Measurements from ENCODE around the gene ATF7.

ATF7 gene

GRCh38 chr12:53516758-53517455, 109.3 kb downstream of the ATF7 start:
- DNase-seq, result no peak

GRCh38 chr12:53515291-53515680, 110.9 kb downstream of the ATF7 start:
- no peak for DNase-seq

- DNase-seq, result no peak
Measured at GRCh38 chr12:53514628-53515290, 111.4 kb downstream of the ATF7 start.

- DNase-seq, result no peak
Measured at GRCh38 chr12:53513712-53514410, 112.3 kb downstream of the ATF7 start.

- DNase-seq, result no peak
Measured at GRCh38 chr12:53510181-53510812, 115.9 kb downstream of the ATF7 start.

GRCh38 chr12:53508534-53509170, 117.5 kb downstream of the ATF7 start:
- peak; percentile 83 for DNase-seq

- DNase-seq, result no peak
Measured at GRCh38 chr12:53507603-53507885, 118.6 kb downstream of the ATF7 start.

- DNase-seq, result no peak
Measured at GRCh38 chr12:53506881-53507602, 119.1 kb downstream of the ATF7 start, which contains the start of gene NPFF. TSS of gene NPFF (minus strand) at chr12:53507484. CDS start at chr12:53507474, 10 bp downstream.

GRCh38 chr12:53506450-53506785, 119.8 kb downstream of the ATF7 start:
- DNase-seq, result no peak

- DNase-seq, result no peak
Measured at GRCh38 chr12:53505555-53506449, 120.4 kb downstream of the ATF7 start.

GRCh38 chr12:53505086-53505485, 121.1 kb downstream of the ATF7 start:
- no peak for DNase-seq

GRCh38 chr12:53504004-53504920, 121.9 kb downstream of the ATF7 start:
- DNase-seq, result no peak

GRCh38 chr12:53502983-53503728, 123.0 kb downstream of the ATF7 start:
- no peak for DNase-seq

GRCh38 chr12:53502331-53502730, 123.9 kb downstream of the ATF7 start:
- DNase-seq, result no peak

GRCh38 chr12:53501615-53502181, 124.5 kb downstream of the ATF7 start:
- no peak for DNase-seq

- DNase-seq, result peak; percentile 97
Measured at GRCh38 chr12:53500776-53501614, 125.2 kb downstream of the ATF7 start, which contains the start of gene TARBP2. TSS of gene TARBP2 (plus strand) at chr12:53501283. CDS start at chr12:53501409, 126 bp downstream.

- DNase-seq, result no peak
Measured at GRCh38 chr12:53500142-53500775, 125.9 kb downstream of the ATF7 start.
